Activated naive CD4-positive, alpha-beta T cell treated with anti-CD3 and anti-CD28 coated beads, Interleukin-2, amount 50 U/mL, for 72 hours (primary cell): ENCODE results near the gene ALDH4A1. TPM values are rescaled to one million over a fixed set of nuclear protein-coding genes. Genes with fewer than 3 reads are reported as not detected.
A peak's percentile ranks its signal among the peaks of the same experiment; 100 is the strongest.

Experiments
- ATAC-seq, 2 donors: fragments of 150-1000 bp; cut with Tn5 transposase; 2 replicates each; pipeline ENCODE4 v1.10.0; 2021; ENCODE audit warnings: mild to moderate bottlenecking in 2 of 2, moderate library complexity in 2 of 2
- DNase-seq, 2 donors: peaks; one replicate each; pipeline ENCODE4 v3.0.0; 2021 to 2022; ENCODE audit warnings: low spot score in 2 of 2
- H3K27ac Mint-ChIP-seq, 2 donors: one replicate each; pipeline ENCODE4 v1.8.0; 2022; ENCODE audit warnings: mild to moderate bottlenecking in 2 of 2, mixed read lengths in 2 of 2
- H3K36me3 Mint-ChIP-seq, 2 donors: one replicate each; pipeline ENCODE4 v1.8.0; 2022; ENCODE audit warnings: mixed read lengths in 2 of 2
- H3K9me3 Mint-ChIP-seq, 2 donors: one replicate each; pipeline ENCODE4 v1.8.0; 2022; ENCODE audit warnings: mixed read lengths in 2 of 2
- total RNA-seq, 2 donors: library from RNA; stranded (reverse); gene quantifications; one replicate each; pipeline ENCODE4 v1.2.3, GENCODE V29; 2022

Gene ALDH4A1
- total RNA-seq, 2 donors from 2014 or later: 7.4 to 9.8 TPM

DNA sequence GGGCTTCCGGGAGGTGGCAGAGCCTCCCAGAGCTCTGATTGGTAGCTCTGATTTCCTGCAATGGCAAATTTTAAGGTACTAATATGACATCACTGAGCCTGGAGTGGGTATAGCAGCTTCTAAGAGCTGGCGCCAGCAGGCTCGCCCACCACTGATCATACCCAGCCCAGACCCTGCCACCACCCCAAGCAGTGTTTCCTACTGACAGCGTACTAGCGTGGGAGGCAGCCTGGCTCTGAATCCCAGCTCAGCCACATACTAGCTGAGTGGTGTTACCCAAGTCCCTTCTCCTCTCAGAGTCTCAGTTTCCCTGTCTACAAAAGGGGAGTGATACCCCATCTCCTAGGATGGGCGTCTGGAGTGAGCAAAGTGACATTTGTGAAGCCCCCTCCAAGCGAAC lies 13.0 kb upstream of the ALDH4A1 start:
- DNase-seq (no peak), ATAC-seq (no peak)
- H3K27ac Mint-ChIP-seq: no peak overlapping the region
- H3K36me3 Mint-ChIP-seq: peaks cover 9 to 15% of the 10 kb centered on the region in 2 donors
- H3K9me3 Mint-ChIP-seq: no peaks in the 10 kb centered on the region

GRCh38 chr1:18913065-18913835 lies 10.9 kb upstream of the ALDH4A1 start:
- DNase-seq (peak; percentile 65 to 86), ATAC-seq (peak; percentile 11 to 85)
- Mint-ChIP-seq H3K27ac (peak overlapping the region in 1 of 2 donors; percentile 22), H3K36me3 (peaks cover 24 to 36% of the 10 kb centered on the region in 2 donors), H3K9me3 (no peaks in the 10 kb centered on the region)

DNA sequence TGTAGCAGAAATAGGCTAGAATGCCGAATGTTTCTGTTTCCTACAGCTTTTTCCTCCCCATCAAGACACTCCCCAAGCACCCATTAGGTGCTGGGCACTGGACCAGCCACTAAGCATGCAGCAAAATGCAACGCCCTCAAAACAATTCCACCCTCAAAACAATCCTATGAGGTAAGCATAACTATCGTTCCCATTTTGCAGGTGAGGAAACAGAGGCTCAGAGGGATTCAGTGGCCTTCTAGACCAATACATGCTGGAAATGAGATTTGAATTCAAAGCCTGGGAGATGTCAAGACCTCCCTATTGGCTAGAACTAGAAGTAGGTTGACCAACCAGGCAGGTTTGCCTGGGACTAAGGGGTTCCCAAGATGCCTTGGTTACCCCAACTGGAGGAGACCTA lies 10.2 kb upstream of the ALDH4A1 start:
- DNase-seq (no peak), ATAC-seq (no peak)
- H3K36me3 Mint-ChIP-seq: peaks cover 31 to 43% of the 10 kb centered on the region in 2 donors
- no peak overlapping the region for H3K27ac Mint-ChIP-seq
- H3K9me3 Mint-ChIP-seq: no peaks in the 10 kb centered on the region

- peak overlapping the region; percentile 50 to 93 for H3K27ac Mint-ChIP-seq
- no peaks in the 10 kb centered on the region for H3K9me3 Mint-ChIP-seq
- peaks cover 38 to 46% of the 10 kb centered on the region in 2 donors for H3K36me3 Mint-ChIP-seq
- DNase-seq (peak in 1 of 2 donors; percentile 83), ATAC-seq (peak in 1 of 2 donors; percentile 81)
Measured at GRCh38 chr1:18908911-18909771, 6.8 kb upstream of the ALDH4A1 start.

DNA sequence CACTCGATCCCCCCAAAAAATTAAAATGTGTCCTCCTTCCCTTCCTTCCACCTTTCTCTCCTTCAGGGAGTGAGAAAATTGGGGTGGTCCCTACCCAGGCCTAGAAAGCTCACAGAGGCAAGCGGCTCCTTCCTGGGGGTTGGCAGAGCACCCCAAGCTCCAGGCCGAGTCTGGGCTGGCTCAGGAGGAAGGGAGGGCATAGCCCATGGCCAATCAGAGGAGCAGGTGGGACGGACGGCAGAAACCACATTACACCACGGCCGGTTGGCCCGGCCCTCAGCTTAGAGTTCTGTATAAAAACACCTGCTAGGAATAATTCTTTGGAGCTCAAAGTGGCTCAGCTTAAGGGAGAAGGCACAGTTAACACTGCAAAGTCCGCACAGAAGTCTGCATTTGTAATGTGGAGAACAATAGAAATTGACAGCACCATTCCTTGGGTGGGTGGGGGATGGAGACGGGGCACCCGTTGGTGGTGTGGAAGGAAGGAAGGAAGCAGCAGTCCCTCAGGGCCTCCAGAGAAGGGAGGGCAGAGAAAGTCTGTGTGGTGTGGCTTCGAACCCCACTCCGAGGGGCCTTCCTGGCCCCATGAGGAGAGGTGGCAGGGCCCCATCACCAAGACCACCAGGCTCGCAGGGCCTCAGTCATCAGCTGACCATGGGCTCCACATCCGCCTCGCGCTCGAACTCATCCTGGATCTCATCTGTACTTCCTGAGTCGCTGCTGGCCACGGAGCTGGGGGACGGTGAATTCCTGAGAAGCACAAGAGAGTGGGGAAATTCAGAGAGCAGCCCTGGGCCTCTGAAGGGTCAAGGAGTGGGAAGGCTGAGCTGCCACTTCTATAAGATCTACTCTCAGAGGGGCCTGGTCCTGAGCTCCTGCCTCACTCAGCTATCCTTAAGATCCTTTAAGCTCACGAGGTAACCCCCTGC lies 5.8 kb upstream of the ALDH4A1 start:
- Mint-ChIP-seq H3K9me3 (no peaks in the 10 kb centered on the region), H3K36me3 (peaks cover 38 to 45% of the 10 kb centered on the region in 2 donors), H3K27ac (peak overlapping the region in 1 of 2 donors; percentile 93)
- ATAC-seq: peak in 1 of 2 donors; percentile 0
- DNase-seq: no peak

DNA sequence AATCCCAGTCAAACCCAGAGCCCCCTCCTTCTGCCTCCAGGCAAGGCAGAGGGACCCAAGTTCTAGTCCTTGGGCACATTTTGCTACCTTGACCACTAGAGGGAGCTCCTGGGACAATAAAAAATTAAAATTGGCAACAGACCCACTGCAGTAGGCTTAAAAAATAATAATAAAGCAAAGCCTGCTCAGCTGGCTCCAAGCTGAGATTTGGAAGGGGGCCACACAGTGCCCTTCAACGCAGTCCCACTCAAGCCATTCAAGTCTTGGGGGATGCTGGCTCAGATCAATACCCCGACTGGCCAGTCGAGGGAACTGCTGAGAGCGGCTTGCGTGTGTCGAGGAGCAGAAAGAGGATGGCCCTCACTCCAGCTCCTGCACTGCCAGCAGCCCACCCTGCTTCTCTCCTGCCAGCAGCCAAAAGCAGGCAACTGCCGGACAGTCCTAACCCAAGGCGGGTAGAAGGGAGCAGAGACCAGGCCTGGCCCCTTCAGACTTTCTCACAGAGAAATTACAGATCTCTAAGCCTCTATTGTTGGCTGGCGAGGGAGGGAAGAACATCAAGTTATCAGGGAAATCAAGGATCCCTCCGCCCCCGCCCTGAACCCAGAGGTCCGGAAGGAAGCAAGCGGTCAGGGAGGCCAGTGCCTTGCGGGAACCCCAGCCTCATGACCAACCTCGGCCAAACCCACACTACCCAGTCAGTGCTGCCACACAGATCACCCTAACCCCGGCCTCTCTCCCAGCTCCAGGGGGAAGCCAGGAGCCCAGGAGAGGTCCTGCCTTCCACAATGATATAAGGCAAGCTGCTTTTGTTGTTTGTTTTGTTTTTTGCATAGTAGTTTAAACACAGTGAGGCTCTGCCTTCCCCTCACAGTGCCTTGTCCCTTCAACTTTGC lies 4.9 kb upstream of the ALDH4A1 start:
- ATAC-seq: no peak
- DNase-seq: peak in 1 of 2 donors; percentile 72
- H3K36me3 Mint-ChIP-seq: peaks cover 38 to 42% of the 10 kb centered on the region in 2 donors
- H3K9me3 Mint-ChIP-seq: no peaks in the 10 kb centered on the region
- peak overlapping the region; percentile 36 to 93 for H3K27ac Mint-ChIP-seq

- peak overlapping the region; percentile 4 to 96 for H3K27ac Mint-ChIP-seq
- no peaks in the 10 kb centered on the region for H3K9me3 Mint-ChIP-seq
- DNase-seq: no peak
- peaks cover 16 to 22% of the 10 kb centered on the region in 2 donors for H3K36me3 Mint-ChIP-seq
- no peak for ATAC-seq
Measured at GRCh38 chr1:18903291-18903756, 969 bp upstream of the ALDH4A1 start.

DNA sequence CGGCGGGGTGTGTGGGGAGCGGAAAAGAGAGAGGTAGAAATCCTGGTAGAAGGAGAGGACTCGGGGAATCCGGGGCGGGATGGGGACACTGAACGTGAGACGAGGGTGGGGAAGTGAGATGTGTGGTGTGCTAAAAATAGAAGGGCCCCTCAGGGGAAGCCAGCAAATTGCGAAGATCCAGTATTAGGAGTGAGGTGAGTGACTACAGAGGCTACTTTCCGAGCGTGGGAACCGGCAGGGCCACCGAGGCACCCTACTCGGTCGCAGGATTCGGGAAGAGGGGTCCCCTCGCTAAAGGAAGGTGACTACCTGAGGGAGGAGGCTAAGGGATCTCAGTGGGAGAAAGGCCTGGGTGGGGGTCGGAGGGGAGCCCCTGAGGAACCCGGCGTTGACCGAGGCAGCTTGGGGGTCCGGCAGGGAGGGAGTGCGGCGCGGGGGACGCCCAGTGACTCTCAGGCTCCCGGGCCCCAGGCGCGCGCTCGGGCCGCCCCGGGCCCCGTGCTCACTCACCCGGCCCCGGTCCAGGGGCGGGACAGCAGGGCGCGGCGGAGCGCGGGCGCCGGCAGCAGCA lies 318 bp downstream of the ALDH4A1 start:
- peak in 1 of 2 donors; percentile 0 for ATAC-seq

DNA sequence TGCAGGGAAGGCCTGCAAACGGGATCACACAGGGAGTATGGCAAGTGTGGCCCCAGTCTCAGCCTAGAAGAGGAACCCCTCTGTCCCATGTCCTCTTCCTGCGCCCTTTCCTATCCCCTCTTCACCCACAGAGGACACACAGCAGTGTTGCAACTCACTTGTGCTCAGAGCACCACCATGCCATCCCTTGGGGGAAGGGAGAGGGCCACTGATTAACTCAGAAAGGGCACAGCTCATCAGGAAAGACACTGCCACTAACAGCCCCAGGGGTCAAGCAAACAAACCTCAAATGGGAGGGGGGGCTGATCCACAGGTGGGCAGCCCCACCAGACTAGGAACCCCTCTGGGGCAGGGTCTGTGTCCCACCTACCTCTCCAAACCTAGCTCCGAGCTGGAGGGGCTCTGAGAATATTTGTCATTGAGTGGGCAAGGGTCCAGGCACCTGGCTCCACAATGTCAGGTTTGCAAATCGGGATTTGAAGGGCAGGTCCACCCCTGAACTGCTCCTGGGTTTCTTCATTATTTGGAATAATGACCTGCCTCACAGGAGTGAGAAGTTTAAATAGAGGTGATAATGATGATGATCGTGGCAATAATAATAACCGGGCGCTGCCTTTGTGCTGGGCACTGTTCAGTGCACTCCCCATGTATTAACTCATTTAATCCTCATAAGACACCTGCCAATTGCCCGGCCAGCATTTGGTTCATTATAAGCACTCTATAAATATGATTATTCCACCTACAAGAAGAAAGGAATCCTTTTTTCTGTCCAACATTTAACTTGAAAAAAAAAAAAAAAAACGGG lies 1.0 kb downstream of the ALDH4A1 start:
- Mint-ChIP-seq H3K9me3 (no peaks in the 10 kb centered on the region), H3K36me3 (peaks cover 4 to 7% of the 10 kb centered on the region in 2 donors), H3K27ac (peak overlapping the region; percentile 96)
- ATAC-seq (no peak), DNase-seq (no peak)

More for the DNA sequence above, 318 bp downstream of the ALDH4A1 start:
- no peaks in the 10 kb centered on the region for H3K9me3 Mint-ChIP-seq
- H3K36me3 Mint-ChIP-seq: peaks cover 4 to 9% of the 10 kb centered on the region in 2 donors
- peak overlapping the region; percentile 96 for H3K27ac Mint-ChIP-seq
- peak in 1 of 2 donors; percentile 16 for DNase-seq

DNA sequence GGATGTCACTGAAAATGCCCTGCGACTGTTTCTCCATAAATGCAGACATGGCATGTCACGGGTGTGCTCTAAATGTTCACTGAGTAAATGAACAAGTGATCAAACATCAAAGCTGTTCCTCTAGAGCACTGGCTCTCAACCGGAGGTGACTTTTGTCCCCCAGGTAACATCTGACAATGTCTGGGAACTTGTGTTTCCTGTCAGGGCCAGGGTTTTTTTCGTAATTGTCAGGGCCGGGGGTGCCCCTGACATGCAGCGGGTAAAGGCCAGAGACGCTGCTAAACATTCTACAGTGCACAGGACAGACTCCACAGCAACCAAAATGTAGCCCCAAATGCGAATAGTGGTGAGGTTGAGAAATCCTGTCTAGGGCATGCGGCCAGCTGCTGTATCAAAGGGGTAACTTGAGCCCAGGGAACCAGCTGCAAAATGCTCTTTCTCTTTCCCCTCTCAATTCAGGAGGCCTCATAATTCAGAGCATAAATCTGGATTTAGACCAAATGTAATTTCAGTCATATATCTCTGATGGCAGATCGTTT lies 2.0 kb downstream of the ALDH4A1 start:
- ATAC-seq (peak in 1 of 2 donors; percentile 13), DNase-seq (peak in 1 of 2 donors; percentile 22)
- H3K27ac Mint-ChIP-seq: peak overlapping the region in 1 of 2 donors; percentile 31
- H3K36me3 Mint-ChIP-seq: peaks cover 4 to 7% of the 10 kb centered on the region in 2 donors
- H3K9me3 Mint-ChIP-seq: no peaks in the 10 kb centered on the region

- ATAC-seq: no peak
- Mint-ChIP-seq H3K36me3 (peaks cover 4 to 7% of the 10 kb centered on the region in 2 donors), H3K27ac (no peak overlapping the region), H3K9me3 (no peaks in the 10 kb centered on the region)
- no peak for DNase-seq
Measured at GRCh38 chr1:18899363-18900049, 2.8 kb downstream of the ALDH4A1 start.

GRCh38 chr1:18898567-18898966 lies 3.8 kb downstream of the ALDH4A1 start:
- H3K9me3 Mint-ChIP-seq: no peaks in the 10 kb centered on the region
- no peak for DNase-seq
- H3K36me3 Mint-ChIP-seq: peaks cover 4 to 7% of the 10 kb centered on the region in 2 donors
- no peak for ATAC-seq
- no peak overlapping the region for H3K27ac Mint-ChIP-seq

- no peaks in the 10 kb centered on the region for H3K9me3 Mint-ChIP-seq
- no peak for ATAC-seq
- H3K36me3 Mint-ChIP-seq: no peaks in the 10 kb centered on the region
- H3K27ac Mint-ChIP-seq: no peak overlapping the region
- no peak for DNase-seq
Measured at GRCh38 chr1:18895317-18895716, 7.0 kb downstream of the ALDH4A1 start.
